ENCODE measurements around the gene LIPC. TPM values are rescaled to one million over a fixed set of nuclear protein-coding genes. Genes with fewer than 3 reads are reported as not detected.

LIPC gene
- total and polyA plus RNA-seq, 2 of the 4 experiments (the other 2 are of a cell fraction) = 0.07 TPM; not detected in 1

GRCh38 chr15:58392611-58393161 is 39.1 kb upstream of the LIPC start:
- in situ Hi-C loops (cut with MboI; ENCODE audit: low sequenced_read_pairs) (no loop called here), dilution Hi-C loops (cut with HindIII; ENCODE audit: low sequenced_read_pairs, unreplicated experiment) (no loop called here), intact Hi-C loops (cut with micrococcal nuclease) (no loop called here)
- DNase-seq (no peak), ATAC-seq (ENCODE audit: low read depth) (no peak)
- H3K9me3 ChIP-seq (ENCODE audit: control insufficient read depth, insufficient read depth, low read length) = no peaks in the 10 kb centered on the region
- no peak overlapping the region for H3K4me3 ChIP-seq (ENCODE audit: insufficient read depth, low read depth, low read length)
- H4K91ac ChIP-seq (ENCODE audit: insufficient read depth, low read depth, low read length) = no peak overlapping the region
- peaks cover 12% of the 10 kb centered on the region for H3K9me1 ChIP-seq (ENCODE audit: insufficient read depth, low read length)
- H3K9ac ChIP-seq (ENCODE audit: low read depth, low read length) = no peak overlapping the region
- H2AK9ac ChIP-seq (replicated peaks; ENCODE audit: low read depth, low read length, poor library complexity) = no peak overlapping the region
- H2BK20ac ChIP-seq (ENCODE audit: low read depth, low read length) = peak overlapping the region; percentile 45
- no peak overlapping the region for H3K4me2 ChIP-seq (ENCODE audit: low read depth, low read length)
- no peak for TF ChIP-seq BHLHE40 (IDR thresholded peaks at IDR 0.05; ENCODE audit: low read depth, low read length)
- no peak for TF ChIP-seq RAD21 (IDR thresholded peaks at IDR 0.05; ENCODE audit: low read length)
- no peak for TF ChIP-seq USF2 (IDR thresholded peaks at IDR 0.05; ENCODE audit: low read depth, low read length)
- no peak for TF ChIP-seq MAZ (IDR thresholded peaks at IDR 0.05; ENCODE audit: borderline replicate concordance, low read depth, low read length)
- no peak for TF ChIP-seq CTCF (conservative IDR thresholded peaks at IDR 0.05; ENCODE audit: low read depth, low read length)
- no peak for TF ChIP-seq RFX5 (IDR thresholded peaks at IDR 0.05; ENCODE audit: low read depth, low read length)
- no peak overlapping the region for H3K56ac ChIP-seq (ENCODE audit: extremely low read depth, insufficient read depth, low read length)
- H2AFZ ChIP-seq (replicated peaks; ENCODE audit: low read length, poor library complexity) = no peak overlapping the region
- H4K20me1 ChIP-seq (ENCODE audit: insufficient read depth, low read length) = no peaks in the 10 kb centered on the region
- H2BK120ac ChIP-seq (ENCODE audit: low read depth, low read length) = peak overlapping the region; percentile 51; the same call in 1 of the 2 replicates
- no peak overlapping the region for H3K23ac ChIP-seq (ENCODE audit: low read depth, low read length)
- H4K8ac ChIP-seq (ENCODE audit: low read depth in 2 of 2, low read length in 2 of 2) = peak overlapping the region in 1 of 2 experiments; percentile 29; a peak in 2 of 4 replicates
- no peaks in the 10 kb centered on the region for H3K36me3 ChIP-seq (ENCODE audit: control insufficient read depth, insufficient read depth, low read length)
- WGBS, 2 experiments (ENCODE audit: extremely low coverage in 2 of 2, insufficient read length in 1 of 2) = 100% methylated on average over 3 of the region's 5 CpGs; no CpG with 5 or more reads in 1 of the 2 experiments
- H2BK5ac ChIP-seq (ENCODE audit: low read depth, low read length, poor library complexity, severe bottlenecking) = no peak overlapping the region
- no peak overlapping the region; the same call in 2 of the 3 replicates for H2BK15ac ChIP-seq (ENCODE audit: low read depth, low read length)
- CTCF ChIA-PET = no interaction called here
- POLR2A ChIA-PET (ENCODE audit: unreplicated experiment) = no interaction called here
- H3K18ac ChIP-seq (ENCODE audit: low read depth, low read length) = peak overlapping the region; percentile 16; the same call in 1 of the 2 replicates
- no peaks in the 10 kb centered on the region for H3K27me3 ChIP-seq (ENCODE audit: control insufficient read depth, insufficient read depth, low read length)
- H2AK5ac ChIP-seq (ENCODE audit: low read depth, low read length) = peak overlapping the region; percentile 14; the same call in 1 of the 2 replicates
- peaks cover 13% of the 10 kb centered on the region for H3K4me1 ChIP-seq (ENCODE audit: control insufficient read depth, insufficient read depth, low read length)
- H3K79me1 ChIP-seq (ENCODE audit: low read depth in 1 of 2, low read length in 2 of 2) = no peaks in the 10 kb centered on the region
- BruUV-seq (replicated peaks) = no TSS peak
- H3K14ac ChIP-seq (replicated peaks; ENCODE audit: low read depth, low read length) = peak overlapping the region; percentile 1; the same call in 1 of the 2 replicates
- no peak overlapping the region for H3K27ac ChIP-seq (ENCODE audit: insufficient read depth, low read length)
- H3K4ac ChIP-seq (ENCODE audit: low read depth, low read length) = peak overlapping the region; percentile 9; the same call in 1 of the 2 replicates
- H4K5ac ChIP-seq (ENCODE audit: low read depth, low read length) = peak overlapping the region; percentile 22; the same call in 1 of the 2 replicates

All from IMR-90 (cell line).